Neural cell (in vitro differentiated cells): ENCODE data around the gene CMBL.

Experiments
- EZH2 ChIP-seq: fragments of 200-600, 300-800 bp; shearing (Covaris generic), sonication (generic); IDR thresholded peaks from 2 replicates; pipeline ENCODE4 v1.6.1; 2014; ENCODE audit warnings: antibody characterized with exemption, low read length, borderline replicate concordance, mild to moderate bottlenecking; ENCODE audit not compliant: insufficient read depth, poor library complexity, severe bottlenecking
- POLR2AphosphoS5 ChIP-seq: IDR thresholded peaks from 2 replicates; pipeline ENCODE4 v1.6.1; 2012
- RAD21 ChIP-seq: fragments of 450-650 bp; conservative IDR thresholded peaks from 2 replicates; pipeline ENCODE4 v1.6.1; 2014; ENCODE audit warnings: antibody characterized with exemption, mild to moderate bottlenecking, moderate library complexity
- TAF1 ChIP-seq: IDR thresholded peaks from 2 replicates; pipeline ENCODE4 v1.6.1; 2012; ENCODE audit warnings: low read depth
- TF ChIP-seq, protein P1 (sequence below): fragments of 450-650 bp; IDR thresholded peaks from 2 replicates; pipeline ENCODE4 v1.5.1; 2014; ENCODE audit warnings: antibody characterized with exemption, mild to moderate bottlenecking, moderate library complexity; ENCODE audit not compliant: poor library complexity, severe bottlenecking

DNA sequence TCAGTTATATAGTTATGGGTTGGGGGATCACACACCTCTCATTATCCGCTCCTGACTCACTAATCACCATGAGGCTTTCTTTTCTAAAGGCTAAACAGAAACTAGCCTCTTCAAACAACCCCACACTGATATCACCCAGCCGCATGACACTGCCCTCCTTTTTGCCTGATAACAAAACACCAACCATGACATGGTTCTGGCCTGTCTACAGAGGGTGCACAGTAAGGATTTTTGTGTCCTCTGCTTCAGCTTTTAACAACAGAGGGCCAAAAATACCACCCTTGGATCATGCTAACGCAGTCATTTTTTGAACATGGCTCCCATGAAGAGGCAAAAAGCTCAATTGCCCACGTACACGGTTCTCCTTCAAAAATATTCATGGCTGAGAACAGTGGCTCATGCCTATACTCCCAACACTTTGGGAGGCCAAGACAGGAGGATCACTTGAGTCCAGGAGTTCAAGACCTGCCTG, 4.0 kb downstream of the CMBL start:
- TF ChIP-seq, protein P1, sequence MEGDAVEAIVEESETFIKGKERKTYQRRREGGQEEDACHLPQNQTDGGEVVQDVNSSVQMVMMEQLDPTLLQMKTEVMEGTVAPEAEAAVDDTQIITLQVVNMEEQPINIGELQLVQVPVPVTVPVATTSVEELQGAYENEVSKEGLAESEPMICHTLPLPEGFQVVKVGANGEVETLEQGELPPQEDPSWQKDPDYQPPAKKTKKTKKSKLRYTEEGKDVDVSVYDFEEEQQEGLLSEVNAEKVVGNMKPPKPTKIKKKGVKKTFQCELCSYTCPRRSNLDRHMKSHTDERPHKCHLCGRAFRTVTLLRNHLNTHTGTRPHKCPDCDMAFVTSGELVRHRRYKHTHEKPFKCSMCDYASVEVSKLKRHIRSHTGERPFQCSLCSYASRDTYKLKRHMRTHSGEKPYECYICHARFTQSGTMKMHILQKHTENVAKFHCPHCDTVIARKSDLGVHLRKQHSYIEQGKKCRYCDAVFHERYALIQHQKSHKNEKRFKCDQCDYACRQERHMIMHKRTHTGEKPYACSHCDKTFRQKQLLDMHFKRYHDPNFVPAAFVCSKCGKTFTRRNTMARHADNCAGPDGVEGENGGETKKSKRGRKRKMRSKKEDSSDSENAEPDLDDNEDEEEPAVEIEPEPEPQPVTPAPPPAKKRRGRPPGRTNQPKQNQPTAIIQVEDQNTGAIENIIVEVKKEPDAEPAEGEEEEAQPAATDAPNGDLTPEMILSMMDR, result no peak
- TF ChIP-seq RAD21, result no peak
- no peak for TF ChIP-seq POLR2AphosphoS5
- no peak for TF ChIP-seq TAF1
- TF ChIP-seq EZH2, result no peak
